ENCODE results near the gene FAM20C.

FAM20C gene

GRCh38 chr7:252981-253380 is 60.6 kb downstream of the FAM20C start:
- Histone ChIP-seq H3K36me3 (ENCODE audit: control insufficient read depth in 1 of 2, insufficient read depth in 2 of 2, low read depth in 1 of 2, low read length in 2 of 2) (peaks cover 93 to 97% of the 10 kb centered on the region in 2 experiments), H3K4me2 (ENCODE audit: low read length, poor library complexity, severe bottlenecking) (no peak overlapping the region), H2AK5ac (ENCODE audit: low read length, severe bottlenecking) (no peak overlapping the region), H2BK12ac (ENCODE audit: low read length in 2 of 2) (no peak overlapping the region), H3K9ac (ENCODE audit: low read length) (no peak overlapping the region), H4K91ac (ENCODE audit: low read length) (no peak overlapping the region), H2BK120ac (ENCODE audit: low read depth, low read length) (no peak overlapping the region), H3K79me1 (replicated peaks; ENCODE audit: low read length, poor library complexity, severe bottlenecking) (peaks cover 2% of the 10 kb centered on the region), H3K27ac (ENCODE audit: low read length, poor library complexity, severe bottlenecking) (no peak overlapping the region), H3K4ac (ENCODE audit: low read depth in 1 of 2, low read length in 2 of 2) (no peak overlapping the region), H3K27me3 (ENCODE audit: control insufficient read depth in 1 of 2, insufficient read depth in 1 of 2, low read length in 2 of 2) (no peaks in the 10 kb centered on the region), H3K18ac (ENCODE audit: low read depth in 1 of 2, low read length in 2 of 2) (no peak overlapping the region), H2BK5ac (ENCODE audit: low read depth, low read length, poor library complexity, severe bottlenecking) (no peak overlapping the region), H2AFZ (ENCODE audit: low read depth, low read length) (no peak overlapping the region), H3K23ac (ENCODE audit: low read length in 2 of 2) (no peak overlapping the region), H3K9me3 (ENCODE audit: control insufficient read depth, low read length) (no peaks in the 10 kb centered on the region), H3K4me1 (ENCODE audit: control insufficient read depth, insufficient read depth, low read depth, low read length) (no peaks in the 10 kb centered on the region), H3K4me3 (ENCODE audit: insufficient read depth in 1 of 2, low read depth in 1 of 2, low read length in 2 of 2) (no peak overlapping the region), H4K8ac (ENCODE audit: low read length) (no peak overlapping the region), H3K14ac (ENCODE audit: low read length in 2 of 2) (no peak overlapping the region), H2BK15ac (ENCODE audit: low read depth, poor library complexity, severe bottlenecking) (no peak overlapping the region)
- no peak for DNase-seq
- 91% methylated on average over 22 of the region's 22 CpGs for WGBS

GRCh38 chr7:253581-254336 is 61.4 kb downstream of the FAM20C start:
- Histone ChIP-seq H2BK120ac (ENCODE audit: low read depth, low read length) (no peak overlapping the region), H2AFZ (ENCODE audit: low read depth, low read length) (no peak overlapping the region), H3K27me3 (ENCODE audit: control insufficient read depth in 1 of 2, insufficient read depth in 1 of 2, low read length in 2 of 2) (no peaks in the 10 kb centered on the region), H3K27ac (ENCODE audit: low read length, poor library complexity, severe bottlenecking) (no peak overlapping the region), H2BK12ac (ENCODE audit: low read length in 2 of 2) (no peak overlapping the region), H3K4me1 (ENCODE audit: control insufficient read depth, insufficient read depth, low read depth, low read length) (no peaks in the 10 kb centered on the region), H3K14ac (ENCODE audit: low read length in 2 of 2) (no peak overlapping the region), H3K18ac (ENCODE audit: low read depth in 1 of 2, low read length in 2 of 2) (no peak overlapping the region), H3K79me1 (replicated peaks; ENCODE audit: low read length, poor library complexity, severe bottlenecking) (peaks cover 2% of the 10 kb centered on the region), H4K8ac (ENCODE audit: low read length) (no peak overlapping the region), H3K23ac (ENCODE audit: low read length in 2 of 2) (no peak overlapping the region), H3K4ac (ENCODE audit: low read depth in 1 of 2, low read length in 2 of 2) (no peak overlapping the region), H3K9ac (ENCODE audit: low read length) (no peak overlapping the region), H3K36me3 (ENCODE audit: control insufficient read depth in 1 of 2, insufficient read depth in 2 of 2, low read depth in 1 of 2, low read length in 2 of 2) (peaks cover 90 to 100% of the 10 kb centered on the region in 2 experiments), H2BK15ac (ENCODE audit: low read depth, poor library complexity, severe bottlenecking) (no peak overlapping the region), H3K9me3 (ENCODE audit: control insufficient read depth, low read length) (no peaks in the 10 kb centered on the region), H4K91ac (ENCODE audit: low read length) (no peak overlapping the region), H2BK5ac (ENCODE audit: low read depth, low read length, poor library complexity, severe bottlenecking) (no peak overlapping the region), H3K4me2 (ENCODE audit: low read length, poor library complexity, severe bottlenecking) (no peak overlapping the region), H3K4me3 (ENCODE audit: insufficient read depth in 1 of 2, low read depth in 1 of 2, low read length in 2 of 2) (no peak overlapping the region), H2AK5ac (ENCODE audit: low read length, severe bottlenecking) (no peak overlapping the region)
- DNase-seq, result no peak
- 95% methylated on average over 38 of the region's 41 CpGs for WGBS

DNA sequence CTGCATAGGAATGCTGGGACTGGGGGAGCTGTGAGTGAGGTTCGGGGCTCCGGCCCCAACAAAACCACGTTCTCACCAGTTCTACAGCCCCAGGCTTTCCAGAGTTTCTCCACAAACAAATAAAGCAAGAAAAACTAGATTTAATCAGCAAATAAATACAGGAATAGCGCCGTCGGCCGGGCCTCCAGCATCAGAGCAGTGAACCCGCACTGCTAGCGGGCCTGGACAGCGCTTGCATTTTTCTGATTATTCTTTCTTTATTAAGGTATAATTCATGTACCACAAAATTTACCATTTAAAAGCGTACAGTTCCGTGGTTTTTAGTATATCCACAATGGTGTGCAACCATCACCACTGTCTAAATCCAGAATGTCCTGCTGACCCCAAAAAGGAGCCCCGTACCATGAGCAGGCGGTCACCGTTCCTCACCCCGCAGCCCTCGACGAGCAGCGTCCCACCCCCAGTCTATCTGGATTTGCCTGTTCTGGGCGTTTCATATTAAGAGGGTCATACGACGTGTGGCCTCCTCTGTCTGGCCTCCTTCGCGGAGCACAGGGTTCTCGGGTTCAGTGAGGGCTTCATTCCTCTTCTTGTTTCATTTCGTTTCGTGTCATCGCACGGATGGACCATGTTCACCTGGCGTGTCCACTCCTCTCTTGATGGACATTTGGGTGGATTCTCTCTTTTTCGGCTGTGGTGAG is 62.1 kb downstream of the FAM20C start:
- Histone ChIP-seq H2AFZ (ENCODE audit: low read depth, low read length) (no peak overlapping the region), H3K4me2 (ENCODE audit: low read length, poor library complexity, severe bottlenecking) (no peak overlapping the region), H3K27me3 (ENCODE audit: control insufficient read depth in 1 of 2, insufficient read depth in 1 of 2, low read length in 2 of 2) (no peaks in the 10 kb centered on the region), H3K4me1 (ENCODE audit: control insufficient read depth, insufficient read depth, low read depth, low read length) (no peaks in the 10 kb centered on the region), H2BK120ac (ENCODE audit: low read depth, low read length) (no peak overlapping the region), H3K23ac (ENCODE audit: low read length in 2 of 2) (no peak overlapping the region), H3K9me3 (ENCODE audit: control insufficient read depth, low read length) (no peaks in the 10 kb centered on the region), H3K4ac (ENCODE audit: low read depth in 1 of 2, low read length in 2 of 2) (no peak overlapping the region), H2AK5ac (ENCODE audit: low read length, severe bottlenecking) (no peak overlapping the region), H2BK12ac (ENCODE audit: low read length in 2 of 2) (no peak overlapping the region), H2BK5ac (ENCODE audit: low read depth, low read length, poor library complexity, severe bottlenecking) (no peak overlapping the region), H4K91ac (ENCODE audit: low read length) (no peak overlapping the region), H3K18ac (ENCODE audit: low read depth in 1 of 2, low read length in 2 of 2) (no peak overlapping the region), H4K8ac (ENCODE audit: low read length) (no peak overlapping the region), H3K4me3 (ENCODE audit: insufficient read depth in 1 of 2, low read depth in 1 of 2, low read length in 2 of 2) (no peak overlapping the region), H3K14ac (ENCODE audit: low read length in 2 of 2) (no peak overlapping the region), H3K27ac (ENCODE audit: low read length, poor library complexity, severe bottlenecking) (no peak overlapping the region), H3K36me3 (ENCODE audit: control insufficient read depth in 1 of 2, insufficient read depth in 2 of 2, low read depth in 1 of 2, low read length in 2 of 2) (peaks cover 90 to 100% of the 10 kb centered on the region in 2 experiments), H3K9ac (ENCODE audit: low read length) (no peak overlapping the region), H3K79me1 (replicated peaks; ENCODE audit: low read length, poor library complexity, severe bottlenecking) (peaks cover 2% of the 10 kb centered on the region), H2BK15ac (ENCODE audit: low read depth, poor library complexity, severe bottlenecking) (no peak overlapping the region)
- no peak for DNase-seq
- WGBS, result 94% methylated on average over 31 of the region's 31 CpGs

DNA sequence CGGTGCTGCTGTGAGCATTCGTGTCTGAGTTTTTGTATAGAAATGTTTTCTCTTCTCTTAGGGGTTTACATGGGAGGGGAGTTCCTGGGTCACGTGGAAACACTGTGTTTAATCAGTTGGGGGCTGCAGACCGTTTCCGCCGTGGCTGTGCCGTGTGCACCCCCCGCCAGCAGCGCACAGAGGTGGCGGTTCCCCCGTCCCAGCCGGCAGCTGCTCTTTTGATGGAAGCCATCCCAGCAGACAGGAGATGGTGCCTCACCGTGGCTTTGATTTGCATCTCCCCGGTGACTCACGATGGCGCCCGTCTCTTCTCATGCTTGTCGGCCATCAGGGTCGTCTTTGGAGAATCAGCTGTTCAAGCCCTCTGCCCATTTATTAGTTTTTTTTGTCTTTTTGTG is 62.7 kb downstream of the FAM20C start:
- no peak overlapping the region for H2BK5ac ChIP-seq (ENCODE audit: low read depth, low read length, poor library complexity, severe bottlenecking)
- H2AFZ ChIP-seq (ENCODE audit: low read depth, low read length), result no peak overlapping the region
- H3K23ac ChIP-seq (ENCODE audit: low read length in 2 of 2), result no peak overlapping the region
- H2BK120ac ChIP-seq (ENCODE audit: low read depth, low read length), result no peak overlapping the region
- H3K36me3 ChIP-seq (ENCODE audit: control insufficient read depth in 1 of 2, insufficient read depth in 2 of 2, low read depth in 1 of 2, low read length in 2 of 2), result peaks cover 90 to 100% of the 10 kb centered on the region in 2 experiments
- no peak overlapping the region for H4K91ac ChIP-seq (ENCODE audit: low read length)
- H3K27ac ChIP-seq (ENCODE audit: low read length, poor library complexity, severe bottlenecking), result no peak overlapping the region
- WGBS, result 94% methylated on average over 18 of the region's 19 CpGs
- no peak overlapping the region for H4K8ac ChIP-seq (ENCODE audit: low read length)
- H2BK12ac ChIP-seq (ENCODE audit: low read length in 2 of 2), result no peak overlapping the region
- no peak overlapping the region for H2AK5ac ChIP-seq (ENCODE audit: low read length, severe bottlenecking)
- H3K9me3 ChIP-seq (ENCODE audit: control insufficient read depth, low read length), result peaks cover 2% of the 10 kb centered on the region
- no peaks in the 10 kb centered on the region for H3K27me3 ChIP-seq (ENCODE audit: control insufficient read depth in 1 of 2, insufficient read depth in 1 of 2, low read length in 2 of 2)
- no peak overlapping the region for H3K9ac ChIP-seq (ENCODE audit: low read length)
- no peak overlapping the region for H3K18ac ChIP-seq (ENCODE audit: low read depth in 1 of 2, low read length in 2 of 2)
- H3K79me1 ChIP-seq (replicated peaks; ENCODE audit: low read length, poor library complexity, severe bottlenecking), result peaks cover 2% of the 10 kb centered on the region
- no peak overlapping the region for H3K4me3 ChIP-seq (ENCODE audit: insufficient read depth in 1 of 2, low read depth in 1 of 2, low read length in 2 of 2)
- no peak overlapping the region for H3K4me2 ChIP-seq (ENCODE audit: low read length, poor library complexity, severe bottlenecking)
- no peak overlapping the region for H3K14ac ChIP-seq (ENCODE audit: low read length in 2 of 2)
- H3K4ac ChIP-seq (ENCODE audit: low read depth in 1 of 2, low read length in 2 of 2), result no peak overlapping the region
- DNase-seq, result no peak
- no peaks in the 10 kb centered on the region for H3K4me1 ChIP-seq (ENCODE audit: control insufficient read depth, insufficient read depth, low read depth, low read length)
- H2BK15ac ChIP-seq (ENCODE audit: low read depth, poor library complexity, severe bottlenecking), result no peak overlapping the region
